ENCODE data around the gene GPC6.

GPC6 gene

GRCh38 chr13:94174009-94174408, 947.4 kb downstream of the GPC6 start:
- no peak for DNase-seq (ENCODE audit: low read depth)
- H3K4me3 ChIP-seq (ENCODE audit: low read depth, low read length): no peak overlapping the region
- no peak for TF ChIP-seq CTCF (IDR thresholded peaks at IDR 0.05; ENCODE audit: low read depth, low read length, missing control alignments)

DNA sequence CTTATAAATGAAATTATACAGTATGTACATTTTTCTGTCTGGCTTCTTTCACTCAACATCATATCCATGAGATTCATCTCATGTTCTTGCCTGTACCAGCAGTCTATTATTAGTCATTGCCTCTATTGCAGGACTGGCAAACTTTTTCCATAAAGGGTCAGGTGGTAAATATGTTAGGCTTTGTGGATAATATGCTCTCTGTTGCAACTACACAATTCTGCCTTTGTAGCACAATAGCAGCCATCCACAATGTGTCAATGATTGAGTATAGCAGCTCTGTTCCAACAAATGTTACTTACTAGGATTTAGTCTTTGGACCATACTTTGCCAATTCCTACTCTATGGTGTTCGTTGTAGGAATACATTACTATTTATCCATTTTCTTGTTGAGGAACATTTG, 948.5 kb downstream of the GPC6 start:
- no peak for DNase-seq (ENCODE audit: low read depth)
- TF ChIP-seq CTCF (IDR thresholded peaks at IDR 0.05; ENCODE audit: low read depth, low read length, missing control alignments): no peak
- H3K4me3 ChIP-seq (ENCODE audit: low read depth, low read length): no peak overlapping the region

GRCh38 chr13:94176561-94176960, 950.0 kb downstream of the GPC6 start:
- no peak for DNase-seq (ENCODE audit: low read depth)
- no peak for TF ChIP-seq CTCF (IDR thresholded peaks at IDR 0.05; ENCODE audit: low read depth, low read length, missing control alignments)
- no peak overlapping the region for H3K4me3 ChIP-seq (ENCODE audit: low read depth, low read length)

DNA sequence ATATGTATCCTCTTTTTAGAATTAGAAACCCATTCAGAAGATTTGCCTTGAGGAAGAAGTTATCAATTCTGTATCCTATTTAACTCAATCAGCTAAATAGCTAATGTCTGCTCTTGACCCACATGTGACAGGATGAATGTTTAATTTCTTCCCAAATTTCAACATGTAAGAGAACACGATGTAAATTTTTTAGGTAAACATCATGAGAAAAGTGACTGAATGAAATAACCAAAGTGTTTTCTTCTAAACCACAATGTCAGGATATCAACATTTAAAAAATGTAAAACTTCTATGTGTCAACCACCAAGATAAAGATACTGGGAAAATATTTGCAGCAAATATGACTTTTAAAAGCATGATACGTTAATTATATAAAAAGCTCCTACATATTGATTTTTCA, 950.4 kb downstream of the GPC6 start:
- no peak overlapping the region for H3K4me3 ChIP-seq (ENCODE audit: low read depth, low read length)
- TF ChIP-seq CTCF (IDR thresholded peaks at IDR 0.05; ENCODE audit: low read depth, low read length, missing control alignments): no peak
- DNase-seq (ENCODE audit: low read depth): no peak

DNA sequence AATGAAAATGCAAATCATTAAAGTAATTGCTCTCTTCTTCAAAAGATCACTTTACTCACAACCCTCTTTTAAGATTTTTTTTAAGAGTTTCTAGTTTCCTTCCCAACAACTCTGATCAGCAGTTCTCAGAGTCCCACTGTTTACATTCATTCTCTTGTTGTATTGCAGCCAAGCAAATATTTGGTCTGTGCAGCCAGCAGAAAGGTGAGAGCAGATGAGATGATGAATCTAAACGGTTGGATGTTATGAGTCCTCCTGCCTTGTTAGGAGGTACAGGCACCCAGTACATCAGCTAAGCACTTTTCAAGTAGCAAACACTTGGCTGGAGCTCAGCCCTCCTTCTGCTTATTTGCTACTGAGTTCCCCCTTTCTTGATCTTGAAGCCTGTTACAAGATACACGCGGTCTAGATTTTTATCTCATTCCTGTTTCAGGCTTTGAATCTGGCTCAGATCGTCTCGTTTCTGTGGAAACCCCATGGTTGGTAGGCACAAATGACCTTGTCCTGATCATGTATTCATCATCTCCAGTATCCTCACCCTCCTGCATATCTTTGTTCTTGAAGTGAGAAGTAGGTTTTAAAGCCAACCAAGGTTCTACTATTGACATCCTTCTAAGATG, 952.1 kb downstream of the GPC6 start:
- TF ChIP-seq CTCF (IDR thresholded peaks at IDR 0.05; ENCODE audit: low read depth, low read length, missing control alignments): no peak
- DNase-seq (ENCODE audit: low read depth): no peak
- no peak overlapping the region for H3K4me3 ChIP-seq (ENCODE audit: low read depth, low read length)

GRCh38 chr13:94181461-94182107, 955.0 kb downstream of the GPC6 start:
- TF ChIP-seq CTCF (IDR thresholded peaks at IDR 0.05; ENCODE audit: low read depth, low read length, missing control alignments): no peak
- H3K4me3 ChIP-seq (ENCODE audit: low read depth, low read length): no peak overlapping the region
- DNase-seq (ENCODE audit: low read depth): no peak

Data from GM12864 (cell line).